ENCODE data around the gene PEAK1.
A peak's percentile ranks its signal among the peaks of the same experiment; 100 is the strongest.

The PEAK1 gene

DNA sequence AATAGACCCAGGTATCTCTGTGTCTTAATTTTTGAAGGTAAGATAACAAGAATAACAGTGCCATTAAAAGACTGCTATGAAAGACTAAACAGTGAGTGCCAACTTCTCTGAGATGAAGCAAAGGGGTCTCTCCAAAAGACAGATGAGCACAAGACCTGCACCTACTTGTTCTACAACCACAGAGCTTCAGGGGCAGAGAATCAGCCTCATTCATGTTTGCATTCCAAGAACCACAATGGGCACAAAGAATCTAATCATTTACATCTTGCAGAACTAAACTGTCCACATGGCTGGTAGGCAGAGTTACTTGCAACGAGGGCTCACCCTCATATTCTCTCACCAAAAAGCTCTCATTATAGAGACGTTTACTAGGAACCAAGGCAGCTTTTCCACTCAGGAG, 83.9 kb downstream of the PEAK1 start:
- TF ChIP-seq ESRRG (CRISPR knock-in tag; IDR thresholded peaks at IDR 0.05) = no peak
- no peak for TF ChIP-seq ZNF8 (CRISPR knock-in tag; IDR thresholded peaks at IDR 0.05)

DNA sequence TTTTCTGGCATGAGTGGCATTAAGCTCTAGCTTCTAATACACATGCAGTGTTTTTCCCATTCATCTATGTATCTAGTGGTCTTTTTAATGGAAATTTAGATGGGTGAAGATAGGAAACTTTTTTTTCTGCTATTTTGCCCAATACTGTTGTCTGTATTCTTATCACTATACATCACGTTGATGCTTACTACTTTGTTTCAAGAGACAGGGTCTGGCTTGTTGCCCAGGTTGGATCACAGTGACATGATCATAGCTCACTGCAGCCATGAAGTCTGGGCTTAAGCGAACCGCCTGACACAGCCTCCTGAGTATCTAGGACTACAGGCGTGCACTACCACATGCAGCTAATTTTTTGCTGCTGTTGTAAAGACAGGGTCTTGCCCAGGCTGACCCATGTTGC, 84.6 kb downstream of the PEAK1 start:
- peak; percentile 76 for ATAC-seq
- no peak for TF ChIP-seq SNAI2 (CRISPR knock-in tag; IDR thresholded peaks at IDR 0.05)
- TF ChIP-seq ISL1 (CRISPR knock-in tag; IDR thresholded peaks at IDR 0.05) = peak; percentile 43
- TF ChIP-seq ZNF8 (CRISPR knock-in tag; IDR thresholded peaks at IDR 0.05) = no peak

More for the DNA sequence above, 83.9 kb downstream of the PEAK1 start:
- ATAC-seq = no peak

DNA sequence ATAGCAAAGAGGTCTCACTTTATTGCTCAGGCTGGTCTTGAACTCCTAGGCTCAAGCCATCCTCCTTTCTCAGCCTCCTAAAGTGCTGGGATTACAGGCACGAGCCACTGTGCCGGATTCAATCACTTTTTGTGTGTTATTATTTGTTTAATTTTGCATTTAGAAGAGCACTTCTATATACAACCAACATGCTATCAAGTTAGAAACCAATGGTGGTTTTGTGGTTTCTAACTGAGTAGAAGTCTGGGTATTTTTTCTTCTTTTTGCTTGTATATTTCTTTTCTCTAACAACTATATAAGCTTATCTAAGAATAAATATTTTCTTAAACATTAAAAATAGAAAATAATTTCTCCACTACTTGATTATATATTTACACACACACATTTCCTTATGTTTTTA, 86.7 kb downstream of the PEAK1 start:
- no peak for ATAC-seq
- no peak for TF ChIP-seq SNAI2 (CRISPR knock-in tag; IDR thresholded peaks at IDR 0.05)
- no peak for TF ChIP-seq PPARA (CRISPR knock-in tag; IDR thresholded peaks at IDR 0.05; ENCODE audit: borderline replicate concordance)
- no peak for TF ChIP-seq ISL1 (CRISPR knock-in tag; IDR thresholded peaks at IDR 0.05)
- TF ChIP-seq CSDC2 (CRISPR knock-in tag; IDR thresholded peaks at IDR 0.05) = no peak
- TF ChIP-seq GLIS3 (CRISPR knock-in tag; IDR thresholded peaks at IDR 0.05) = no peak

DNA sequence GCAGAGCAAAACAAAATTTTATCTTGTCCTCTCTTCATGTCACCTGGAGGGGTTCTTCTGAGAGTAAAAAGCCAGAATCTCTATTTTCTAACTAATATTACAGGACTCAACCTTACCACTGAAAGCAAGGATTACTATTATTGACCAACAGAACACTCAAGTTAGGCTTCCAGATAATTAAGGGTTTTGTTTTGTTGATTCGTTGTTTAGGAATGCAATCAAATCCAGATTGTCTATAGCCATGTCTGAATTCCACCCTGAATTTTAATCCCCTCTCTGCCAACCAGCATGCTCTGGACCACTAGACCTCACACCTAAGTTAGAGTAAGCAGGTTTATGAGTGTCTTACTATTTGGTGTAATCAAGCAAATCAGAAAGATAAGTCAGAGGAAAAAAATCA, 90.7 kb downstream of the PEAK1 start:
- peak; percentile 44; the same call in 2 of the 3 replicates for ATAC-seq
- TF ChIP-seq ZNF70 (CRISPR knock-in tag; IDR thresholded peaks at IDR 0.05) (no peak), GLIS3 (CRISPR knock-in tag; IDR thresholded peaks at IDR 0.05) (no peak), ZFP30 (CRISPR knock-in tag; IDR thresholded peaks at IDR 0.05) (no peak), ISL1 (CRISPR knock-in tag; IDR thresholded peaks at IDR 0.05) (no peak), TCF4 (CRISPR knock-in tag; IDR thresholded peaks at IDR 0.05; ENCODE audit: borderline replicate concordance) (no peak), CSDC2 (CRISPR knock-in tag; IDR thresholded peaks at IDR 0.05) (no peak)

DNA sequence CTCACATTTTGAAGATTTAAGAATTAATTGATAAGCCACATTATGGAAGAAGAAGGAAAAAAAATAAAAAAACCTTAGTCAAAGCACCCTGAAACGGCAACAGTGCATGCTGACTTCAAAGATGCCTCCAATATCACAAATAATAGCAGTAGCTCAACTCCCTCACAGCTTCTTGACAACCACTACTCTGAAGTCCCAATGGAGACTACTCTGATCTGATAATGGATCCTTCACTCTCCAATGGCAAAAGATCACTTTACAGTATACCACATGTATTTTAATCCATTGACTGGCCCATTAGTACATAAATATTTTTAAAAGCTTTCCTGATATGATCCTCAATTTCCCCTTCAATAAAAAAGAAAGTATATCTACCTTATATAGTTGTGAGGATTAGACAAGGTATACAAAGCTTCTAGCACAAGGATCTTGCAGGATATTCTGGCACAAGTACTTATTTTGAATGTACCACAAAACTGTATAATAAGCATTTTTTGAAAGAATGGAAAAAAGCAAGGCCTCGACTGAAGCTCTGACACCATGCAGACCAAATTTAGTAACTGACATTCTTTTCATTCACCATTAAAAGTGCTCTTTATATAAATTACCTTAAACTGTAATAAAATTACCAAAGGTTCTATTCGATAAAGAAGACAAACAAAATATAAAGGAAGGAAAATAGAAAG, 91.9 kb downstream of the PEAK1 start:
- no peak for TF ChIP-seq SNAI2 (CRISPR knock-in tag; IDR thresholded peaks at IDR 0.05)
- TF ChIP-seq, protein P1, sequence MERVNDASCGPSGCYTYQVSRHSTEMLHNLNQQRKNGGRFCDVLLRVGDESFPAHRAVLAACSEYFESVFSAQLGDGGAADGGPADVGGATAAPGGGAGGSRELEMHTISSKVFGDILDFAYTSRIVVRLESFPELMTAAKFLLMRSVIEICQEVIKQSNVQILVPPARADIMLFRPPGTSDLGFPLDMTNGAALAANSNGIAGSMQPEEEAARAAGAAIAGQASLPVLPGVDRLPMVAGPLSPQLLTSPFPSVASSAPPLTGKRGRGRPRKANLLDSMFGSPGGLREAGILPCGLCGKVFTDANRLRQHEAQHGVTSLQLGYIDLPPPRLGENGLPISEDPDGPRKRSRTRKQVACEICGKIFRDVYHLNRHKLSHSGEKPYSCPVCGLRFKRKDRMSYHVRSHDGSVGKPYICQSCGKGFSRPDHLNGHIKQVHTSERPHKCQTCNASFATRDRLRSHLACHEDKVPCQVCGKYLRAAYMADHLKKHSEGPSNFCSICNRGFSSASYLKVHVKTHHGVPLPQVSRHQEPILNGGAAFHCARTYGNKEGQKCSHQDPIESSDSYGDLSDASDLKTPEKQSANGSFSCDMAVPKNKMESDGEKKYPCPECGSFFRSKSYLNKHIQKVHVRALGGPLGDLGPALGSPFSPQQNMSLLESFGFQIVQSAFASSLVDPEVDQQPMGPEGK (CRISPR knock-in tag; IDR thresholded peaks at IDR 0.05; ENCODE audit: borderline replicate concordance) = no peak
- no peak for TF ChIP-seq GLIS3 (CRISPR knock-in tag; IDR thresholded peaks at IDR 0.05)
- no peak for TF ChIP-seq ISL1 (CRISPR knock-in tag; IDR thresholded peaks at IDR 0.05)
- no peak for TF ChIP-seq RARB (CRISPR knock-in tag; IDR thresholded peaks at IDR 0.05)
- TF ChIP-seq, protein P2, sequence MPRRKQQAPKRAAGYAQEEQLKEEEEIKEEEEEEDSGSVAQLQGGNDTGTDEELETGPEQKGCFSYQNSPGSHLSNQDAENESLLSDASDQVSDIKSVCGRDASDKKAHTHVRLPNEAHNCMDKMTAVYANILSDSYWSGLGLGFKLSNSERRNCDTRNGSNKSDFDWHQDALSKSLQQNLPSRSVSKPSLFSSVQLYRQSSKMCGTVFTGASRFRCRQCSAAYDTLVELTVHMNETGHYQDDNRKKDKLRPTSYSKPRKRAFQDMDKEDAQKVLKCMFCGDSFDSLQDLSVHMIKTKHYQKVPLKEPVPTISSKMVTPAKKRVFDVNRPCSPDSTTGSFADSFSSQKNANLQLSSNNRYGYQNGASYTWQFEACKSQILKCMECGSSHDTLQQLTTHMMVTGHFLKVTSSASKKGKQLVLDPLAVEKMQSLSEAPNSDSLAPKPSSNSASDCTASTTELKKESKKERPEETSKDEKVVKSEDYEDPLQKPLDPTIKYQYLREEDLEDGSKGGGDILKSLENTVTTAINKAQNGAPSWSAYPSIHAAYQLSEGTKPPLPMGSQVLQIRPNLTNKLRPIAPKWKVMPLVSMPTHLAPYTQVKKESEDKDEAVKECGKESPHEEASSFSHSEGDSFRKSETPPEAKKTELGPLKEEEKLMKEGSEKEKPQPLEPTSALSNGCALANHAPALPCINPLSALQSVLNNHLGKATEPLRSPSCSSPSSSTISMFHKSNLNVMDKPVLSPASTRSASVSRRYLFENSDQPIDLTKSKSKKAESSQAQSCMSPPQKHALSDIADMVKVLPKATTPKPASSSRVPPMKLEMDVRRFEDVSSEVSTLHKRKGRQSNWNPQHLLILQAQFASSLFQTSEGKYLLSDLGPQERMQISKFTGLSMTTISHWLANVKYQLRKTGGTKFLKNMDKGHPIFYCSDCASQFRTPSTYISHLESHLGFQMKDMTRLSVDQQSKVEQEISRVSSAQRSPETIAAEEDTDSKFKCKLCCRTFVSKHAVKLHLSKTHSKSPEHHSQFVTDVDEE (CRISPR knock-in tag; IDR thresholded peaks at IDR 0.05) = no peak
- TF ChIP-seq CSDC2 (CRISPR knock-in tag; IDR thresholded peaks at IDR 0.05) = no peak
- no peak for TF ChIP-seq ESRRG (CRISPR knock-in tag; IDR thresholded peaks at IDR 0.05)
- no peak for TF ChIP-seq ZFP30 (CRISPR knock-in tag; IDR thresholded peaks at IDR 0.05)
- TF ChIP-seq, protein P3, sequence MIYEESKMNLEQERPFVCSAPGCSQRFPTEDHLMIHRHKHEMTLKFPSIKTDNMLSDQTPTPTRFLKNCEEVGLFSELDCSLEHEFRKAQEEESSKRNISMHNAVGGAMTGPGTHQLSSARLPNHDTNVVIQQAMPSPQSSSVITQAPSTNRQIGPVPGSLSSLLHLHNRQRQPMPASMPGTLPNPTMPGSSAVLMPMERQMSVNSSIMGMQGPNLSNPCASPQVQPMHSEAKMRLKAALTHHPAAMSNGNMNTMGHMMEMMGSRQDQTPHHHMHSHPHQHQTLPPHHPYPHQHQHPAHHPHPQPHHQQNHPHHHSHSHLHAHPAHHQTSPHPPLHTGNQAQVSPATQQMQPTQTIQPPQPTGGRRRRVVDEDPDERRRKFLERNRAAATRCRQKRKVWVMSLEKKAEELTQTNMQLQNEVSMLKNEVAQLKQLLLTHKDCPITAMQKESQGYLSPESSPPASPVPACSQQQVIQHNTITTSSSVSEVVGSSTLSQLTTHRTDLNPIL (CRISPR knock-in tag; IDR thresholded peaks at IDR 0.05; ENCODE audit: low read depth) = no peak
- no peak for TF ChIP-seq BACH2 (CRISPR knock-in tag; IDR thresholded peaks at IDR 0.05; ENCODE audit: borderline replicate concordance)
- TF ChIP-seq ZC3H10 (CRISPR knock-in tag; IDR thresholded peaks at IDR 0.05) = no peak
- TF ChIP-seq ZFP3 (CRISPR knock-in tag; IDR thresholded peaks at IDR 0.05) = no peak
- ATAC-seq = no peak

DNA sequence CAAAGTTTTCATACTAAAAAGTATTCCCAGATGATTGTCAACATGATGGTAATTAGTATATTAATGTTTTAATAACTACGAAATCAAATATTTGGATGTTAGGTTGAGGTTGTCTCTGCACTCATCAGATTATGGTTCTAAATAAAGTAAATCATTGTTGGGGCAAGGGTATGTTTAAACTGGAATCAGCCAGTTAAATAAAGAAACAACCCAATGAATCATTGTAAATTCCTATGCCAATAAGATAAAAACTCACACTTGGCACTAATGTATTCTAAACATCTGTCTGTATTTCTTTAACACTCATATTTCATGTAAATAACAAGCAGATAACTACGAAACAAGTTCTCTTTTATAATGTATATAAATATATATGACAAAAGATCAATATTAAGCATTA, 92.7 kb downstream of the PEAK1 start:
- no peak for ATAC-seq
- TF ChIP-seq ZFP30 (CRISPR knock-in tag; IDR thresholded peaks at IDR 0.05) (no peak), SNAI2 (CRISPR knock-in tag; IDR thresholded peaks at IDR 0.05) (no peak), RARB (CRISPR knock-in tag; IDR thresholded peaks at IDR 0.05) (no peak), OSR1 (CRISPR knock-in tag; IDR thresholded peaks at IDR 0.05) (no peak), CSDC2 (CRISPR knock-in tag; IDR thresholded peaks at IDR 0.05) (no peak), ZFP3 (CRISPR knock-in tag; IDR thresholded peaks at IDR 0.05) (no peak), ARNTL (CRISPR knock-in tag; IDR thresholded peaks at IDR 0.05; ENCODE audit: borderline replicate concordance, low read depth) (no peak), ZNF565 (CRISPR knock-in tag; conservative IDR thresholded peaks at IDR 0.05; ENCODE audit: low read depth) (no peak)
- TF ChIP-seq, protein P2 (CRISPR knock-in tag; IDR thresholded peaks at IDR 0.05) = no peak
- TF ChIP-seq, protein P3 (CRISPR knock-in tag; IDR thresholded peaks at IDR 0.05; ENCODE audit: low read depth) = no peak

Data from SK-N-SH treated with all-trans-retinoic acid at 6 μM for 48 hours (cell line).